Thyroid gland (tissue), 4 donors: ENCODE measurements around the gene EIF3B.

Experiments used
- CTCF ChIP-seq, 6 experiments: fragments of 200-600 bp in 3 of 6; fragments of 450-650 bp in 3 of 6; sonication (generic) in 3 of 6; IDR thresholded peaks; one replicate each; pipeline ENCODE4 v1.5.1; 2016 to 2019; ENCODE audit warnings: antibody characterized with exemption in 6 of 6, mild to moderate bottlenecking in 2 of 6, inconsistent platforms in 1 of 6, moderate library complexity in 1 of 6
- POLR2A ChIP-seq, 2 donors: fragments of 450-650 bp; IDR thresholded peaks; one replicate each; pipeline ENCODE4 v1.6.1; 2017; ENCODE audit warnings: antibody characterized with exemption in 2 of 2, mild to moderate bottlenecking in 2 of 2, moderate library complexity in 1 of 2

- TF ChIP-seq CTCF (IDR thresholded peaks at IDR 0.05): no peak
- TF ChIP-seq POLR2A (IDR thresholded peaks at IDR 0.05): no peak
Measured at GRCh38 chr7:2379821-2380450, 25.3 kb downstream of the EIF3B start.
